HCT116 (cell line): ENCODE measurements around the gene INO80. TPM values are rescaled to one million over a fixed set of nuclear protein-coding genes. Genes with fewer than 3 reads are reported as not detected.

Experiments
- ATAC-seq: fragments of 200-7000 bp; cut with Tn5 transposase; 2 replicates; pipeline ENCODE4 v1.9.1; 2020; ENCODE audit warnings: mild to moderate bottlenecking, moderate library complexity
- BruUV-seq: library from RNA; stranded (reverse); fragments of 400-500 nt; replicated peaks from 2 replicates; lab custom pipeline; 2021; lab: Mats Ljungman, UMichigan
- CTCF ChIA-PET: fragments of 300-600 bp; sonication (Branson Sonifier 250); formaldehyde crosslinking; loops from one replicate; lab custom pipeline; 2021; ENCODE audit warnings: antibody characterized with exemption; lab: Charles Lee
- POLR2A ChIA-PET: fragments of 300-600, 350-600 bp; sonication (Branson Sonifier 250); formaldehyde crosslinking; loops from one replicate; lab custom pipeline; 2021; ENCODE audit warnings: antibody characterized with exemption; lab: Charles Lee
- RAD21 ChIA-PET, 2 experiments: fragments of 300-600 bp; sonication (Branson Sonifier 250); formaldehyde crosslinking; loops; one replicate each; lab custom pipeline; 2023; ENCODE audit warnings: low total read pairs in 2 of 2; ENCODE audit not compliant: uncharacterized antibody in 2 of 2, unreplicated experiment in 2 of 2, low non-redundant PET in 1 of 2; lab: Charles Lee
- DNase-seq: peaks from one replicate; pipeline ENCODE4 v3.0.0-alpha.2; 2010; ENCODE audit warnings: low read depth, low spot score
- H2AFZ ChIP-seq: fragments of 200-600 bp; shearing (Covaris generic), sonication (generic); 2 replicates; pipeline ENCODE4 v1.6.1; 2017; ENCODE audit warnings: low read depth, mixed run types, mixed read lengths, antibody characterized with exemption, low read length; ENCODE audit not compliant: poor library complexity, severe bottlenecking
- H3K27ac ChIP-seq: 2 replicates; pipeline ENCODE4 v1.5.1; 2012; ENCODE audit warnings: low read depth, low read length
- H3K27me3 ChIP-seq: fragments of 200-600 bp; sonication (generic); 2 replicates; pipeline ENCODE4 v1.6.1; 2016; ENCODE audit warnings: mixed run types, low read length, mixed read lengths; ENCODE audit not compliant: insufficient read depth
- H3K36me3 ChIP-seq, 2 experiments: fragments of 200-500 bp in 1 of 2; fragments of 200-600 bp in 1 of 2; sonication (Bioruptor generic) in 1 of 2; sonication (generic) in 1 of 2; 2 replicates each; pipeline versions ENCODE4 v1.5.1 to v1.6.1; 2014 to 2016; ENCODE audit warnings: low read length in 2 of 2, inconsistent platforms in 1 of 2, mixed read lengths in 1 of 2, mixed run types in 1 of 2; ENCODE audit not compliant: insufficient read depth in 2 of 2, control insufficient read depth in 1 of 2
- H3K4me1 ChIP-seq, 2 experiments: fragments of 200-600 bp in 1 of 2; sonication (generic) in 1 of 2; 2 replicates each; pipeline versions ENCODE4 v1.5.1 to v1.6.1; 2012 to 2017; ENCODE audit warnings: low read length in 2 of 2, inconsistent platforms in 1 of 2, mild to moderate bottlenecking in 1 of 2, mixed read lengths in 1 of 2, mixed run types in 1 of 2, moderate library complexity in 1 of 2; ENCODE audit not compliant: insufficient read depth in 2 of 2, control insufficient read depth in 1 of 2
- H3K4me2 ChIP-seq: fragments of 200-600 bp; sonication (generic); 2 replicates; pipeline ENCODE4 v1.6.1; 2017; ENCODE audit warnings: mixed run types, low read length, mixed read lengths
- H3K4me3 ChIP-seq, 2 experiments: fragments of 200-600 bp in 1 of 2; sonication (generic) in 1 of 2; replicated peaks in 1 of 2; 2 replicates each; pipeline ENCODE4 v1.5.1; 2011 to 2016; ENCODE audit warnings: low read length in 2 of 2, control low read depth in 1 of 2, low read depth in 1 of 2, mild to moderate bottlenecking in 1 of 2, mixed read lengths in 1 of 2, mixed run types in 1 of 2
- H3K79me2 ChIP-seq: fragments of 200-600 bp; sonication (generic); 2 replicates; pipeline ENCODE4 v1.6.1; 2017; ENCODE audit warnings: mild to moderate bottlenecking, mixed run types, low read length, moderate library complexity, mixed read lengths; ENCODE audit not compliant: insufficient read depth
- H3K9ac ChIP-seq: fragments of 200-600 bp; sonication (generic); 2 replicates; pipeline ENCODE4 v1.6.1; 2016; ENCODE audit warnings: low read length, mixed read lengths
- H3K9me2 ChIP-seq: fragments of 200-600 bp; sonication (generic), shearing (Covaris generic); 2 replicates; pipeline ENCODE4 v1.6.1; 2017; ENCODE audit warnings: mixed run types, mild to moderate bottlenecking, moderate library complexity; ENCODE audit not compliant: insufficient read depth
- H3K9me3 ChIP-seq, 2 experiments: fragments of 200-500 bp in 1 of 2; fragments of 200-600 bp in 1 of 2; sonication (Bioruptor generic) in 1 of 2; sonication (generic) in 1 of 2; 2 replicates each; pipeline ENCODE4 v1.6.1; 2014 to 2017; ENCODE audit warnings: low read length in 2 of 2, mixed read lengths in 2 of 2, inconsistent platforms in 1 of 2, low read depth in 1 of 2, mild to moderate bottlenecking in 1 of 2, mixed run types in 1 of 2, moderate library complexity in 1 of 2; ENCODE audit not compliant: control insufficient read depth in 1 of 2, insufficient read depth in 1 of 2
- H4K20me1 ChIP-seq: fragments of 200-600 bp; sonication (generic), shearing (Covaris generic); 2 replicates; pipeline ENCODE4 v1.6.1; 2017; ENCODE audit warnings: mixed run types, mild to moderate bottlenecking, moderate library complexity; ENCODE audit not compliant: insufficient read depth
- CBX3 ChIP-seq: IDR thresholded peaks from 2 replicates; pipeline ENCODE4 v1.6.1; 2012; ENCODE audit warnings: low read depth
- CTCF ChIP-seq, 3 experiments: fragments of 200-600 bp in 1 of 3; sonication (generic) in 1 of 3; IDR thresholded peaks in 2 of 3; conservative IDR thresholded peaks in 1 of 3; 2 replicates each; pipeline ENCODE4 v1.5.1; 2012 to 2017; ENCODE audit warnings: low read depth in 2 of 3, low read length in 2 of 3, antibody characterized with exemption in 1 of 3, borderline replicate concordance in 1 of 3, control low read depth in 1 of 3, mild to moderate bottlenecking in 1 of 3, mixed read lengths in 1 of 3, mixed run types in 1 of 3, moderate library complexity in 1 of 3; ENCODE audit not compliant: insufficient read depth in 1 of 3
- ELF1 ChIP-seq: IDR thresholded peaks from 2 replicates; pipeline ENCODE4 v1.6.1; 2012; ENCODE audit warnings: low read depth, borderline replicate concordance
- MAX ChIP-seq: IDR thresholded peaks from 2 replicates; pipeline ENCODE4 v1.6.1; 2012
- POLR2A ChIP-seq: IDR thresholded peaks from 2 replicates; pipeline ENCODE4 v1.7.0; 2011; ENCODE audit warnings: borderline replicate concordance; ENCODE audit not compliant: insufficient read depth, insufficient read length; ENCODE audit errors: extremely low read depth
- POLR2AphosphoS5 ChIP-seq: IDR thresholded peaks from 2 replicates; pipeline ENCODE4 v1.6.1; 2011; ENCODE audit warnings: mild to moderate bottlenecking, low read depth, low read length, moderate library complexity
- REST ChIP-seq: IDR thresholded peaks from 2 replicates; pipeline ENCODE4 v1.6.1; 2012; ENCODE audit warnings: low read depth
- SRF ChIP-seq: IDR thresholded peaks from 2 replicates; pipeline ENCODE4 v1.6.1; 2012; ENCODE audit warnings: low read depth
- TCF7L2 ChIP-seq: IDR thresholded peaks from 2 replicates; pipeline ENCODE4 v1.7.0; 2011; ENCODE audit warnings: borderline replicate concordance, inconsistent platforms; ENCODE audit not compliant: insufficient read depth, insufficient read length; ENCODE audit errors: extremely low read depth
- YY1 ChIP-seq: IDR thresholded peaks from 2 replicates; pipeline ENCODE4 v1.6.1; 2011; ENCODE audit warnings: low read length, low read depth, moderate library complexity, mild to moderate bottlenecking; ENCODE audit not compliant: insufficient replicate concordance; ENCODE audit errors: extremely low read depth
- ZFX ChIP-seq: fragments of 450-650 bp; IDR thresholded peaks from 2 replicates; pipeline ENCODE4 v1.6.1; 2017
- intact Hi-C: fragments of 100-400 bp; cut with micrococcal nuclease; formaldehyde crosslinking; loops from 2 replicates; pipeline ENCODE4 v1.10.0; 2022
- total RNA-seq: library from RNA; stranded (reverse); gene quantifications from one replicate; pipeline ENCODE4 v1.2.1, GENCODE V29; 2021; ENCODE audit not compliant: unreplicated experiment

INO80 gene
- total RNA-seq, 1 experiment from 2014 or later: 28.2 TPM

- BruUV-seq: no TSS peak
- intact Hi-C loops: no loop called here
- Histone ChIP-seq H3K9me3 (no peaks in the 10 kb centered on the region), H3K27me3 (no peaks in the 10 kb centered on the region), H3K36me3 (peaks cover 42 to 52% of the 10 kb centered on the region in 2 experiments), H3K27ac (no peak overlapping the region), H3K4me1 (no peaks in the 10 kb centered on the region), H3K4me2 (no peak overlapping the region), H4K20me1 (0 out of 2 replicates have a peak, but pooled peaks cover 4% of the 10 kb centered on the region), H2AFZ (no peak overlapping the region), H3K79me2 (peaks cover 5% of the 10 kb centered on the region; the same call in 1 of the 2 replicates), H3K9ac (no peak overlapping the region), H3K9me2 (no peaks in the 10 kb centered on the region), H3K4me3 (no peak overlapping the region)
- ChIA-PET CTCF (no interaction called here), RAD21 (no interaction called here), POLR2A (no interaction called here)
- no peak for TF ChIP-seq SRF
- no peak for TF ChIP-seq TCF7L2
- no peak for ATAC-seq
- no peak for DNase-seq
Measured at GRCh38 chr15:41051139-41051538, 64.9 kb downstream of the INO80 start.

- no peaks in the 10 kb centered on the region for H3K4me1 ChIP-seq
- H2AFZ ChIP-seq: no peak overlapping the region
- ChIA-PET CTCF (no interaction called here), POLR2A (no interaction called here), RAD21 (no interaction called here)
- H3K9ac ChIP-seq: no peak overlapping the region
- TF ChIP-seq POLR2AphosphoS5 (no peak), CTCF (IDR thresholded peaks at IDR 0.05 in 2 of 3, conservative IDR thresholded peaks at IDR 0.05 in 1 of 3; ENCODE audit: borderline replicate concordance in 1 of 3, insufficient read depth in 1 of 3, low read depth in 2 of 3, low read length in 2 of 3) (no peak), ELF1 (no peak), CBX3 (no peak), ZFX (no peak), YY1 (no peak), REST (no peak), POLR2A (no peak), MAX (no peak)
- H3K9me2 ChIP-seq: no peaks in the 10 kb centered on the region
- H3K79me2 ChIP-seq: no peaks in the 10 kb centered on the region; the same call in 1 of the 2 replicates
- no peak overlapping the region for H3K4me2 ChIP-seq
- H3K36me3 ChIP-seq: peaks cover 29 to 42% of the 10 kb centered on the region in 2 experiments
- BruUV-seq: no TSS peak
- DNase-seq (no peak), ATAC-seq (no peak)
- no peak overlapping the region for H3K4me3 ChIP-seq
- intact Hi-C loops: no loop called here
- no peaks in the 10 kb centered on the region for H3K9me3 ChIP-seq
- H4K20me1 ChIP-seq: no peaks in the 10 kb centered on the region
- no peaks in the 10 kb centered on the region for H3K27me3 ChIP-seq
- H3K27ac ChIP-seq: no peak overlapping the region
Measured at GRCh38 chr15:41048852-41049251, 67.2 kb downstream of the INO80 start.
